ENCODE data around the gene STXBP3. TPM values are rescaled to one million over a fixed set of nuclear protein-coding genes. Genes with fewer than 3 reads are reported as not detected.

The STXBP3 gene
- total and polyA plus RNA-seq, 9 of the 15 experiments (the other 6 are each of a cell fraction or from before 2014, with no cell fraction given) = 32.5 to 52.5 (median 39.2) TPM

GRCh38 chr1:108746382-108747170 is at the start of gene STXBP3 (continued):
- TF ChIP-seq REST (IDR thresholded peaks at IDR 0.05; ENCODE audit: borderline replicate concordance) (peak; percentile 19; the same call in 1 of the 2 replicates), REST (CRISPR knock-in tag; IDR thresholded peaks at IDR 0.05; ENCODE audit: low read depth) (peak; percentile 31; the same call in 1 of the 2 replicates), MCM2 (IDR thresholded peaks at IDR 0.05; ENCODE audit: low read depth) (no peak), SREBF1 (IDR thresholded peaks at IDR 0.05; ENCODE audit: borderline replicate concordance, low read depth, low read length) (no peak), SP2 (IDR thresholded peaks at IDR 0.05; ENCODE audit: extremely low read depth, low read depth, low read length, poor library complexity, severe bottlenecking) (no peak), ZNF436 (CRISPR knock-in tag; IDR thresholded peaks at IDR 0.05) (no peak), SOX6 (IDR thresholded peaks at IDR 0.05) (peak; percentile 69; the same call in 1 of the 2 replicates), KLF6 (CRISPR knock-in tag; IDR thresholded peaks at IDR 0.05; ENCODE audit: borderline replicate concordance) (0 out of 2 replicates have a peak, but pooled peaks have one; percentile 62), TFAM (CRISPR knock-in tag; conservative IDR thresholded peaks at IDR 0.05) (no peak), ZNF318 (IDR thresholded peaks at IDR 0.05; ENCODE audit: borderline replicate concordance in 1 of 2, low read depth in 1 of 2) (no peak)
